CD14-positive monocyte (primary cell): ENCODE measurements around the gene KCNC3. TPM values are rescaled to one million over a fixed set of nuclear protein-coding genes. Genes with fewer than 3 reads are reported as not detected.

ENCODE experiments used
- DNase-seq, 3 donors: peaks; one replicate each; pipeline ENCODE4 v3.0.0-alpha.2; 2011 to 2022
- H2AFZ ChIP-seq: 2 replicates; pipeline ENCODE4 v1.6.0; 2012; ENCODE audit warnings: mild to moderate bottlenecking, low read depth, low read length, inconsistent platforms; ENCODE audit not compliant: insufficient read depth, poor library complexity, severe bottlenecking
- H3K27ac ChIP-seq, 2 donors: 1 replicate in 1 of 2; 2 replicates in 1 of 2; pipeline ENCODE4 v1.5.1; 2012 to 2013; ENCODE audit warnings: low read length in 2 of 2, control low read depth in 1 of 2, inconsistent platforms in 1 of 2, low read depth in 1 of 2, mild to moderate bottlenecking in 1 of 2
- H3K27me3 ChIP-seq, 2 donors: one replicate each; pipeline versions ENCODE4 v1.6.0 to v1.6.1; 2011 to 2013; ENCODE audit warnings: low read length in 2 of 2; ENCODE audit not compliant: control insufficient read depth in 2 of 2, insufficient read depth in 2 of 2
- H3K36me3 ChIP-seq, 2 donors: replicated peaks in 1 of 2; 1 replicate in 1 of 2; 2 replicates in 1 of 2; pipeline versions ENCODE4 v1.5.1 to v1.6.1; 2012 to 2013; ENCODE audit warnings: low read length in 2 of 2, control low read depth in 1 of 2, inconsistent platforms in 1 of 2, mild to moderate bottlenecking in 1 of 2; ENCODE audit not compliant: insufficient read depth in 2 of 2, control insufficient read depth in 1 of 2
- H3K4me1 ChIP-seq, 2 donors: 1 replicate in 1 of 2; 2 replicates in 1 of 2; pipeline versions ENCODE4 v1.5.1 to v1.6.1; 2012 to 2013; ENCODE audit warnings: low read length in 2 of 2, control low read depth in 1 of 2, inconsistent platforms in 1 of 2, mild to moderate bottlenecking in 1 of 2, moderate library complexity in 1 of 2; ENCODE audit not compliant: insufficient read depth in 2 of 2, control insufficient read depth in 1 of 2
- H3K4me2 ChIP-seq: replicated peaks from 2 replicates; pipeline ENCODE3; 2012; ENCODE audit warnings: low read length, moderate library complexity, mild to moderate bottlenecking; ENCODE audit not compliant: poor library complexity, severe bottlenecking; ENCODE audit errors: extremely low read depth
- H3K4me3 ChIP-seq, 3 experiments: fragments of 200-600 bp in 1 of 3; sonication (generic) in 1 of 3; replicated peaks in 1 of 3; 1 replicate in 2 of 3; 2 replicates in 1 of 3; pipeline ENCODE4 v1.5.1; 2011 to 2013; ENCODE audit warnings: low read length in 3 of 3, mild to moderate bottlenecking in 3 of 3, control low read depth in 2 of 3, low read depth in 2 of 3, inconsistent platforms in 1 of 3, moderate library complexity in 1 of 3
- H3K79me2 ChIP-seq: 2 replicates; pipeline ENCODE4 v1.6.0; 2012; ENCODE audit warnings: mild to moderate bottlenecking, control low read depth, inconsistent platforms, low read length, moderate library complexity; ENCODE audit not compliant: insufficient read depth
- H3K9ac ChIP-seq: 2 replicates; pipeline ENCODE4 v1.6.0; 2017; ENCODE audit warnings: low read length, mild to moderate bottlenecking; ENCODE audit not compliant: insufficient read depth, poor library complexity, severe bottlenecking
- H3K9me3 ChIP-seq, 2 donors: replicated peaks in 1 of 2; 1 replicate in 1 of 2; 2 replicates in 1 of 2; pipeline versions ENCODE4 v1.5.1 to v1.6.1; 2012 to 2013; ENCODE audit warnings: low read length in 2 of 2, control low read depth in 1 of 2; ENCODE audit not compliant: control insufficient read depth in 1 of 2, insufficient read depth in 1 of 2
- H4K20me1 ChIP-seq: 2 replicates; pipeline ENCODE4 v1.6.0; 2012; ENCODE audit warnings: mild to moderate bottlenecking, low read length, control low read depth, moderate library complexity; ENCODE audit not compliant: insufficient read depth
- H3K27ac Mint-ChIP-seq, 7 donors: one replicate each; pipeline ENCODE4 v1.8.0; 2020; ENCODE audit warnings: mild to moderate bottlenecking in 7 of 7, mixed read lengths in 7 of 7, moderate library complexity in 6 of 7, inconsistent platforms in 2 of 7
- H3K27me3 Mint-ChIP-seq, 3 donors: one replicate each; pipeline ENCODE4 v1.8.0; 2021 to 2022; ENCODE audit warnings: low read depth in 3 of 3, mild to moderate bottlenecking in 3 of 3, mixed read lengths in 3 of 3, moderate library complexity in 3 of 3, inconsistent platforms in 1 of 3
- H3K36me3 Mint-ChIP-seq, 2 donors: one replicate each; pipeline ENCODE4 v1.8.0; 2020; ENCODE audit warnings: mixed read lengths in 2 of 2, inconsistent platforms in 1 of 2, mild to moderate bottlenecking in 1 of 2
- H3K4me1 Mint-ChIP-seq: one replicate; pipeline ENCODE4 v1.8.0; 2020; ENCODE audit warnings: mild to moderate bottlenecking, mixed read lengths
- H3K4me3 Mint-ChIP-seq, 2 donors: one replicate each; pipeline ENCODE4 v1.8.0; 2020; ENCODE audit warnings: mild to moderate bottlenecking in 2 of 2, mixed read lengths in 2 of 2, moderate library complexity in 1 of 2
- H3K9me3 Mint-ChIP-seq, 7 donors: one replicate each; pipeline ENCODE4 v1.8.0; 2020 to 2022; ENCODE audit warnings: mixed read lengths in 7 of 7, mild to moderate bottlenecking in 6 of 7, moderate library complexity in 6 of 7, inconsistent platforms in 2 of 7
- CTCF ChIP-seq: fragments of 200-600 bp; IDR thresholded peaks from one replicate; pipeline ENCODE4 v1.8.0; 2022; ENCODE audit warnings: antibody characterized with exemption, mild to moderate bottlenecking
- WGBS: methylation state at CpG from one replicate; pipeline ENCODE4 v1.1.5; 2013; ENCODE audit warnings: missing lambda C conversion rate; ENCODE audit not compliant: insufficient coverage; 5-methylcytosine and 5-hydroxymethylcytosine counted together
- intact Hi-C, 2 donors: fragments of 100-400 bp; cut with micrococcal nuclease; formaldehyde crosslinking; loops; one replicate each; pipeline versions ENCODE4 v1.15.0 to v1.15.1; 2023
- polyA plus RNA-seq, 3 donors: library from polyadenylated mRNA; depleted of rRNA in 1 of 3; unstranded in 2 of 3; stranded (reverse) in 1 of 3; fragments of 300-500 nt in 2 of 3; fragments of >200 nt in 1 of 3; fragmentation: Illumina TruSeq in 2 of 3; gene quantifications; 1 replicate in 2 of 3; 2 replicates in 1 of 3; pipeline ENCODE4 v1.2.3, GENCODE V29; 2012 to 2021

The KCNC3 gene
- polyA plus RNA-seq, 3 donors = 0.04 to 23.6 TPM; not detected in 1

- no peak overlapping the region for H3K4me3 Mint-ChIP-seq
- H3K9ac ChIP-seq = no peak overlapping the region
- no peaks in the 10 kb centered on the region for H3K27me3 ChIP-seq
- H3K9me3 Mint-ChIP-seq = peaks cover 8 to 14% (median 10%) of the 10 kb centered on the region in 7 donors
- no peak overlapping the region for H3K4me3 ChIP-seq
- H3K36me3 Mint-ChIP-seq = no peaks in the 10 kb centered on the region
- no peaks in the 10 kb centered on the region for H3K4me1 Mint-ChIP-seq
- WGBS = 93% methylated on average over 17 of the region's 22 CpGs
- DNase-seq = no peak
- peaks cover 4% of the 10 kb centered on the region in 2 donors for H3K9me3 ChIP-seq
- intact Hi-C loops = no loop called here
- H3K79me2 ChIP-seq = no peaks in the 10 kb centered on the region
- no peak for TF ChIP-seq CTCF
- H3K36me3 ChIP-seq = no peaks in the 10 kb centered on the region
- H3K27ac Mint-ChIP-seq = no peak overlapping the region
- H3K4me2 ChIP-seq = no peak overlapping the region
- H3K27me3 Mint-ChIP-seq = peaks cover 2 to 12% (median 10%) of the 10 kb centered on the region in 3 donors
- no peak overlapping the region for H3K27ac ChIP-seq
- H3K4me1 ChIP-seq = no peaks in the 10 kb centered on the region
- no peaks in the 10 kb centered on the region for H4K20me1 ChIP-seq
- no peak overlapping the region for H2AFZ ChIP-seq
These were observed 47.7 kb downstream of the KCNC3 start for GRCh38 chr19:50281491-50281890.

DNA sequence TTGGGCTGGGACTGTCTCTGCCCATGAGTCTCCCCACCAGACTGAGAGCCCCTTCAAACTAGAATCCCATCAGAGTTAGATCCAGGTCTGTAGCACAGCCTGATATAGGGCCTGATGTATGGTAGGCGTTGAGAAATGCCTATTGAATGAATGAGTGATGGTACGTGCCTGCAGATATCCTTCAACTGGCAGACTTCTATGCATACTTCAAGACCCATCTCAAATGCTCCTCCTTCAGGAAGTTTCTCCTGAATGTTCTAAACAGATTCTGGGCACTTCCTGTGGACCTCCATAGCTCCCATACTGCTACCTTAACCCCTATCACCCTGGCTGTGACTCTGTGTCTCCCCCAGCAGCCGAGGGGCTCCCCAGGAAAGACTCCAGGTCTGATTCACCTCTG lies 48.2 kb downstream of the KCNC3 start:
- Mint-ChIP-seq H3K27ac (no peak overlapping the region), H3K4me1 (no peaks in the 10 kb centered on the region), H3K27me3 (peaks cover 2 to 12% (median 12%) of the 10 kb centered on the region in 3 donors), H3K4me3 (no peak overlapping the region), H3K9me3 (peaks cover 3 to 9% (median 6%) of the 10 kb centered on the region in 7 donors), H3K36me3 (no peaks in the 10 kb centered on the region)
- WGBS = no CpG with 5 or more reads among the region's 3 CpGs
- H3K27me3 ChIP-seq = no peaks in the 10 kb centered on the region
- no peak for TF ChIP-seq CTCF
- no peaks in the 10 kb centered on the region for H3K9me3 ChIP-seq
- DNase-seq = no peak
- H3K4me2 ChIP-seq = no peak overlapping the region
- no peaks in the 10 kb centered on the region for H4K20me1 ChIP-seq
- H3K79me2 ChIP-seq = no peaks in the 10 kb centered on the region
- no peak overlapping the region for H2AFZ ChIP-seq
- H3K4me3 ChIP-seq = no peak overlapping the region
- no peak overlapping the region for H3K27ac ChIP-seq
- H3K4me1 ChIP-seq = no peaks in the 10 kb centered on the region
- intact Hi-C loops = no loop called here
- no peak overlapping the region for H3K9ac ChIP-seq
- H3K36me3 ChIP-seq = no peaks in the 10 kb centered on the region
